ENCODE results near the gene DENND1A.
"Not testable (repeated sequence)": the region's sequence is repeated elsewhere in the genome, so short reads cannot be mapped to it uniquely, and the experiment has no call there.

DENND1A gene

GRCh38 chr9:123407217-123407851 lies 522.6 kb downstream of the DENND1A start:
- in situ Hi-C loops (cut with MboI; ENCODE audit: low sequenced_read_pairs): no loop called here

DNA sequence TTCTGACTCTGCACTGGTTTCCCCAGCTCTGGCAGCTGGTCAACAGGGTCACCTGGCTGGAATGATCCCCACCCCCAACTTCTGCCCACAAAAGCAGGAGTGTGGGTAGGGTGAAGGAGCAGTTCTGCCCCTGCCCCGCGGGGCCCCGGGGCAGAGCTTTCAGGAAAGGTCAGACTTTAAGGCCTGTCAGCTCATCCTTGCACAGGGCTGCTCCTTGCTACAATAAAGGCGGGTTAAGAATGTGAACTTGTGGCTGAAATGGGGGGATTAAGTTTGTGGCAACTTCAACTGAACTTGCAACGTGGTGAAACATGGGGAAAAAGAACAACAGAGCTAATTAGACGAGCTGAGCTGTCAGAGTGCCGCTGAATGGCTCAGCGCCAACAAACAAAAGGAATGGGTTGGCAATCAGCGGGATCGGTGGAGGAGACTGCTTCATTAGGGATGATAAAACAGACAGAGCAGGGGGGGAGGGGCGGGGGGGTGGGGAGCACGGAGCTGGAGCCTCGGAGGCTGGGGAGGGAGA lies 523.2 kb downstream of the DENND1A start:
- in situ Hi-C loops (cut with MboI; ENCODE audit: low sequenced_read_pairs): no loop called here

- in situ Hi-C loops (cut with MboI; ENCODE audit: low sequenced_read_pairs): no loop called here
Observed at GRCh38 chr9:123406016-123406415, 523.9 kb downstream of the DENND1A start.

DNA sequence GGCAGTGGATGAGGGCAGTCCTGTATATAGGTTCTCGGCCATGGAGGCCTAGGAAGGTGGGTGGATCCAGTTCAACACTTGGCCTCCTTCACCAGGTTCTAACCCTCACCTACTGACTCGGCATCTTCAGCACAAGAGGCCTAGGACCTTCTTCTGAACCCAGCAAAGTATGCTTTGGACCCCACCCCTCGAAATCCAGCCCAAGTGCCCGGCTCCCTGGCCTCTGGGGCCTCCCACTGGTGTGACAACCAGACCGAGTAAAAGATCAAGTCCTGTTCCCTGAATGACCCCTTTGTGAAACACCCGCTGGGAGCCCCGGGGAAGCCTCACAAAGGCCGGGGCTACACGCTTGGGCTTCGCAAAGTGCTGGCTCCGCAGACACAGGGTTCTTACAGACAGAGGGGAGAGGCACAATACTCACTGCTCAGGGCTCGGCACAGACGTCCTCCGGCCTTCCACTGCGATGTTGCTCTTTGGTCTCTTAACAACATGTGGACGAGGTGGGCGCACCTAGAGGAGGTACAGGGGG lies 526.9 kb downstream of the DENND1A start:
- in situ Hi-C loops (cut with MboI; ENCODE audit: low sequenced_read_pairs): no loop called here

GRCh38 chr9:123401879-123402513 lies 527.9 kb downstream of the DENND1A start:
- in situ Hi-C loops (cut with MboI; ENCODE audit: low sequenced_read_pairs): no loop called here

DNA sequence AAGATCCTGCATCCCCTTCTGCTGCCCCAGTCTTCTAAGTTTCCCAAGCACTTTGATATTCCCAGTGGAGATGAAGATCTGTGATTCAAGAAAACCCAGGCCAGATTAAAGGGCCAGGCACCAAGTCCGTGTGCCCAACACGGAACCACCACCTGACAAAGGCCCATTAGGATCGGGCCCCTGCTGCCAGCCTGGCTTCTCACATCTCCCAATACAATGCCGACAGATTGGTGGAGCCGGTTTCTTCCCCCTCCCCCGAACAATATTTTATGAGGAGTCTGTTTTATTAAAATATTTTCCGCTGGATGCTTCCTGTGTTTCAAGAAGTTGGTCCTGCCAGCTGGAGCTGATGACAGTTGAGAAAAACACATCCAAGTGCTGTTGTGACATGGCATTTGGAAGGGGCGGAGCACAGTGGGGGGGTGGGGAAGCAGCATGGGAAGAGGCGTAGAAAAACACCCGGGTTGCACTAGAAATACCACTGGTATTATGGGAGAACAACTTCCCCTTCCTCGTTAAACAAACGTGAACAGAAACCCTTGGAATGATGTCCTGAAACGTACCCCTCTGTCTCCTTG lies 528.9 kb downstream of the DENND1A start:
- in situ Hi-C loops (cut with MboI; ENCODE audit: low sequenced_read_pairs): no loop called here

DNA sequence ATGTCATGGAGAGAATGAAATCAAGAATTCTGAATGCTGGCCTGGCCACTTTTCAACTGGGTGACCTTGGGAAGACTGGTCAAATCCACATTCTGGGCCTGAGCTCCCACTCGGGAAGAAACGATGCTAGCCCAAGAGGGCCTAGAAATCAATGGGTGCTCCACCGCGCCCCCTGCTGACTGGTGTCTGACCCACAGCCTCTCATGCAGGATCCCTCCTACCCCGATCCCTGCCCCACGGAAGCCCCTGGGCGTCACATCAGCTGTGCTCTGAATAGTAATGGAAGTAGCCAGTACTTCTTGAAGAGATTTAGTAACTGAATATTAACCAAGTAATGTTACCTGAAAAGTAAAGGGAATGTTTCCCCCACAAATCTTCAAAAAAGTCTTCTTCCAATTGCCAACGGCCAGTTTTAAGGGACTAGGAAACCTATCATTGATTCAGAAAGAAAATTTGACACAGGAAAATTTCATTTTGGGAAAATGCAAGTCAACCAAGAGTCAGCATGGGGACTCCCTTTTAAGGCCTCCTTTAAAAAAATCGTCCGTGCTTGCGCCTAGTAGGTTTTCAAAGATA lies 530.0 kb downstream of the DENND1A start:
- in situ Hi-C loops (cut with MboI; ENCODE audit: low sequenced_read_pairs): no loop called here

- in situ Hi-C loops (cut with MboI; ENCODE audit: low sequenced_read_pairs): not testable (repeated sequence)
Observed at GRCh38 chr9:123398938-123399337, 531.0 kb downstream of the DENND1A start.

- in situ Hi-C loops (cut with MboI; ENCODE audit: low sequenced_read_pairs): no loop called here
Observed at GRCh38 chr9:123397975-123398374, 532.0 kb downstream of the DENND1A start.

DNA sequence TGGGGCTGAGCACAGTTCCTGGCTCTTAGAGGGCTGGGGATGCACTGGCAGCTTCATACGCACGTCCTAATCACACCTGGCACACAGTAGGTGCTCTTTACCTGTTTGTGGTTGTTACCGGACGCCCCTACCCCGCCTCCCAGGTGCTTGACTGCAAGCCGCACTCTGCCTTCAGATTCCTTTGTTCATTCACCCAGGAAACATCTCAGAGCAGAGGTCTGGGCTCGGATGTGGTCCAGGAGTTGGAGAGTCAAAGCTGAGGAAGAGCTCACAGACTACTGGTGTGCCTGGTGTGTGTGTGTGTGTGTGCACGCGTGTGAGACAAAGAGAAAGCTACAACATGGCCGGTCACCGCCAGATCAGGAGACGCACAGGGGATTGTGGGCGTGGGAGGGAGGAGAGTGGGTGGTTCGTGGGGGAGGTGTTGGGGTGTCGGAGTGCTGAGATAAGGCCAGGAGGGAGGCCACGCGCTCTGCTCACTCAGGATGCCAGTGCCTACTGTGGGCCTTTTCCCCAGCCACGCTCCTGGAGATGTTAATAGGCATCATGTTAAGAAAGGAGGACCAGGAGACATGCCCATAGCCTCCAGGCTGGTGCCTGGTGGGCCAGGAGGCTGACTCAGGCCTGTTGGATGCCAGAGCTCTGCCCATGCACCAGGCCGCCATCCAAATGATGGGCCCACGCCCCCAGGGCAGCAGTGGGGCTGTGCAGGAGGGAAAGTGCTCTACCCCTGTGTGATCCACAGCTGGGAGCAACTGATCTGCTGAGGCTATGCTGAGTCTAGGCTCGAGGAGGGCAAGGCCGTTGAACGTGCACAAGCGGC lies 534.0 kb downstream of the DENND1A start:
- in situ Hi-C loops (cut with MboI; ENCODE audit: low sequenced_read_pairs): no loop called here

DNA sequence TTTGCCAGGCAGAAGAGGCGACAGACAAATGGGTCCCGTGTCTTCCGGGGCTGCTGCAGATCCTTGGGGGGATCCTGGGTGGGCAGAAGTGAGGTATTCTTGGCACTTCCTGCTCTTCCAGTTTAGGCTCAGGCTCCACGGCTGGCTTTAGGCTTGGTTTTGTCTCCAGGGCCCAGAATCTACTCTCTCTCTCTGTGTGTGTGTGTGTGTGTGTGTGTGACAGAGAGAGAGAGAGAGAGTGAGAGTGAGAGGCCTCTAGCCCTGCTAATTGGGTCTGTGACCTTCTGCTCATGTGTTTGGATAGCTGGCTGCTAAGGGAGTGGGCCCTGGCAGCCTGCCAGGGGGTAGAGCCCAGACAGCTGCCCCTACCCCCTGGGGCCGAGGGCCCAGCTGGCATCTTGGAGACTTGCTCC lies 534.6 kb downstream of the DENND1A start:
- in situ Hi-C loops (cut with MboI; ENCODE audit: low sequenced_read_pairs): no loop called here

- in situ Hi-C loops (cut with MboI; ENCODE audit: low sequenced_read_pairs): no loop called here
Observed at GRCh38 chr9:123394291-123395235, 535.4 kb downstream of the DENND1A start.

GRCh38 chr9:123392802-123393201 lies 537.1 kb downstream of the DENND1A start:
- in situ Hi-C loops (cut with MboI; ENCODE audit: low sequenced_read_pairs): no loop called here

- in situ Hi-C loops (cut with MboI; ENCODE audit: low sequenced_read_pairs): no loop called here
Observed at GRCh38 chr9:123391946-123392345, 538.0 kb downstream of the DENND1A start.

- in situ Hi-C loops (cut with MboI; ENCODE audit: low sequenced_read_pairs): no loop called here
Observed at GRCh38 chr9:123391233-123391632, 538.7 kb downstream of the DENND1A start.

- in situ Hi-C loops (cut with MboI; ENCODE audit: low sequenced_read_pairs): no loop called here
Observed at GRCh38 chr9:123390337-123391135, 539.4 kb downstream of the DENND1A start.

DNA sequence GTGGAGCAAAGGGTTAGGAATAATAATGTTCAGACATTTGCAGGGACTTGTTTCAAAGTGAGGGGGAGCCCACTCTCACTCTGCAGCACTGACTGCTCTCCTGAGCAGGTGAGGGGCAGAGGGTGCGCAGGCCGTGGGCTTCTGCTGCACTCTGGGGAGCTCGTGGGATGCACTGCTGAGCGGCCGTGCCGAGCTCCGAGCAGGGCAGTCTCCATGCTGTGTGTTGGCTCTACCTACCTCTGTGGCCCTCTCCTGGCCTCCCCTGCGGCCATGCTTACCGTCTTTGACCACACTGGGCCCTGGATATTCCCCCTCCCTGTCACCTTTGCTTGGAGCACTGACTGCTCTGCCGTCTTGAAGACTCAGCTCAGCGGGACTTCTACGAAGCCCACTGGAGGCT lies 540.2 kb downstream of the DENND1A start:
- in situ Hi-C loops (cut with MboI; ENCODE audit: low sequenced_read_pairs): no loop called here

DNA sequence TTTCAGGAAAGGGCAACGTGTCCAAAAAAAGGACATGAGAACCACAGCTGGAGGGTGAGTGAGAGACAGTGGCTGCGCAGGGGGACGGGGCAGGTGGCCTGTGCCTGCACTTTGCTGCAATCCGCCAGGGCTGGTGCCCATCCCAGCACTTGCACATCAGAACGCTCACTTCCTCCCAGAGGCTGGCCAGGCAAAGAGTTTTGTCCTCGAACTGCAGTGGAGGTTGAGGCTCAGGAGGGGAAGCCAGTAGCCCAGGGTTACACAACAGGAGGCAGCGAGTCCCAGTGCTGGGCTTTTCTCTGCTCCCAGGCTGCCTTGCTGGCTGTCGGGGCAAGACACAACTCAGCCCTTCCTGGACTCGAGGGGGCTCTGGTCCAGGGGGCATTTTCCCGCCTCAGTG lies 540.9 kb downstream of the DENND1A start:
- in situ Hi-C loops (cut with MboI; ENCODE audit: low sequenced_read_pairs): no loop called here

GRCh38 chr9:123387686-123388085 lies 542.2 kb downstream of the DENND1A start:
- in situ Hi-C loops (cut with MboI; ENCODE audit: low sequenced_read_pairs): no loop called here
